SKM-1 (cell line): ENCODE data around the gene PIGR.

Experiments used
- DNase-seq: peaks from one replicate; lab custom pipeline; 2025; ENCODE audit not compliant: unreplicated experiment; lab: John Stamatoyannopoulos, UW

PIGR gene

DNA sequence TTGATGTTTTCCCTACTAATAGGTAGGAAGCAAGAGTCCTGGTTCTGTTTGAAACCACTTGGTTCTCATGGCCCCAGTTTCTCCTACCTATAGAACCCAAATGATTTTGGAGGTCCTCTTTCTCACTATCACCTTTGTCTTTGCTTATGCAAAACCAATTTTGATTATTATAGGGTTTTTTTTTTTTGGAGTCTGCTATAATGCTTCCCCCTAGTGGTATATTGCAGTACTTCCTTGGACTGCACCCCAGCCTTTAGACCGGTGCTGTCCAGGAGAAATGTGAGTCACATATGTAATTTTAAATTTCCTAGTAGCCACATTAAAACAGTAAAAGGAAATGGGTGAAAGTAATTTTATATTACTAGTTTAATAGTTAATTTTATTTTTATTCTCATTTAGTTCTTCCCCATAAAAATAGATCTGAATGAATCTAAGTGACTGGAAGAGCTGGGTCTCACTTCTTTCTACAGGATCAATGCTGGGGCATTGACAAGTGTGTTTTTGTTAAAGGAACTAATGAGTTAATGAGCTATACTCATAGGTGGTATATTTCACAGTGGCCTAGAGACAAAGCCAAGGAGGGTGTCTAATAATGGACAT, 35.1 kb downstream of the PIGR start:
- peak; percentile 57 for DNase-seq

GRCh38 chr1:206909883-206910318, 36.4 kb downstream of the PIGR start:
- no peak for DNase-seq

GRCh38 chr1:206909161-206909882, 36.9 kb downstream of the PIGR start:
- DNase-seq: no peak

GRCh38 chr1:206908038-206908437, 38.2 kb downstream of the PIGR start:
- DNase-seq: no peak

- DNase-seq: no peak
These were observed 38.8 kb downstream of the PIGR start for GRCh38 chr1:206907304-206907991.

- no peak for DNase-seq
These were observed 40.7 kb downstream of the PIGR start for GRCh38 chr1:206905295-206906164.

- no peak for DNase-seq
These were observed 41.7 kb downstream of the PIGR start for GRCh38 chr1:206904423-206905142.

DNA sequence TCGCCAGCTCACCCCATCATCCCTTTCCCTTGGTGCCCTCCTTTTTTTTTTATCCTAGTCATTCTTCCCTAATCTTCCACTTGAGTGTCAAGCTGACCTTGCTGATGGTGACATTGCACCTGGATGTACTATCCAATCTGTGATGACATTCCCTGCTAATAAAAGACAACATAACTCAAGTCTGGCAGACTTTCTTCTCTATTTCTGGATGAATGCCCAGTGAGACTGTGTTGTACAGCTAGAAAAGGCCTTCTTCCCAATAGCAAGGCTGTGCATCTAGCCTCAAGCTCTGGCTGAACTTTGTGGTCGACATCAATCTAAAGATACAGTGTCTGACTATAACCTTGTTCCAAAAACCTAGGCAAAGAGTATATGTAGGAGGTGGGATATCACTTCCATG, 42.6 kb downstream of the PIGR start:
- DNase-seq: no peak

- no peak for DNase-seq
These were observed 43.6 kb downstream of the PIGR start for GRCh38 chr1:206902702-206903101.

DNA sequence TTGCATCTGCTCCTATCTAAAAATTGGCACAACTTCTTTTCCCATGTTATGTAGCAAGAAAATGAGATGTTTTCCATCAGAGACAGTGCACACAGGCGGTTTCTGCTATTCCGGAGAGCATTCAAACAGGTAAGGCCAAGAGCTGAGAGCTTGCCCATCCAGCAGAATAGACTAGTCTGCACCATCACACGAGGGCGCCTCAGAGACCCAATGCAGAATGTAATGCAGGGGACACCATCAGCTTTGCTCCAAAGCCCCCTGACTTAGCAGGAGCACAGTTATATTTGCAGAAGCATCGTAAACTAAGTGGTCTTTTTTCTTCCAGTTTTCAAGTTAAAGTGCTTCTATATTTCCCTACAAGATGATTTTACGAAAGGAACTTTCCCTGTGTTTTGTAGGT, 44.3 kb downstream of the PIGR start:
- no peak for DNase-seq

GRCh38 chr1:206900149-206900548, 46.1 kb downstream of the PIGR start:
- no peak for DNase-seq

DNA sequence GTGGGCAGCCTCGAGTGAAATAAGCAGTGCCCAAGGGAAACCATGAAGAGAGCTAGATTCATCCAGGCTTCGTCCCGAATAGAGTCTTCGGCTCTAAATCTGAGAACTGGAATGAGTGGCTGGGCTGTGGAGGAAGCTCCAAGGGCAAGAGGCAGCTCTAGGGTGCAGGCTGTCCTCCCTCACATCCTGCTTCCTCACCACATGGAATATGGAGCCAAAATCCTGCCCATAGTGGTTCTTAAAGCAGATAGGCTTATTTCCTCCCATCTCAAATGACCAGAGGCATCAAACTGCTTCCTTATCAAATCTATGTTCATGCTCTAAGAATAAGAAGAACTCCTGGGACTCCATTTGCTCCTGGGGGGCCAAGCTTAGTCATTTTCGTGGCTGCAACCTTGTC, 46.5 kb downstream of the PIGR start:
- DNase-seq: no peak

DNA sequence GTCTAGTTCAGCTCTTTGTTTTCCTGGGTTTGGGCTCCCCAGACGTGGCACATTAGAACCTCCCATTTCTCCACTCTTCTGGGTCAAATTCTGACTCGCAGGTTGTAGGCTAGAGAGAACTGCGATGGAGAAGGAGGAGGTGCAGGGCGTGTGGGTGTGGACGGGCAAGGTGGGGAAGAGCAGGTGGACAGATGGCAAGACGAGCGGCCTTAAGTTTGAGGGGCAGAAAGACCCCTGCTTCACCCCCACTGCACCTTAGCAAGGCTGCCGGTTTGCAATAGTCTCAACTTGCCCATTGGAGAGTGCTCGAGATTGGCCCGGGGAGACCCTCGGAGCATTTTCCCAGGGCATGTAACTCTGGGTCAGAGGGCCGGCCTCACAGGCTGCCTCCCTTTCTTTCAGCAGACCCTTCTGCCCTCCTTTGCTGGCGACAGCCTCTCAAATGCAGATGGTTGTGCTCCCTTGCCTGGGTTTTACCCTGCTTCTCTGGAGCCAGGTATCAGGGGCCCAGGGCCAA, 47.3 kb downstream of the PIGR start:
- DNase-seq: no peak

- DNase-seq: no peak
These were observed 48.0 kb downstream of the PIGR start for GRCh38 chr1:206898089-206898914.

- DNase-seq: no peak
These were observed 49.1 kb downstream of the PIGR start, which contains the start of gene IL24 for GRCh38 chr1:206897175-206897574. Gene IL24, plus strand, starts transcription at chr1:206897443. Its CDS starts 390 bp downstream, at chr1:206897833.

- DNase-seq: no peak
These were observed 50.0 kb downstream of the PIGR start for GRCh38 chr1:206896261-206896660.

GRCh38 chr1:206895837-206896242, 50.4 kb downstream of the PIGR start:
- DNase-seq: no peak

GRCh38 chr1:206895325-206895724, 50.9 kb downstream of the PIGR start:
- no peak for DNase-seq

DNA sequence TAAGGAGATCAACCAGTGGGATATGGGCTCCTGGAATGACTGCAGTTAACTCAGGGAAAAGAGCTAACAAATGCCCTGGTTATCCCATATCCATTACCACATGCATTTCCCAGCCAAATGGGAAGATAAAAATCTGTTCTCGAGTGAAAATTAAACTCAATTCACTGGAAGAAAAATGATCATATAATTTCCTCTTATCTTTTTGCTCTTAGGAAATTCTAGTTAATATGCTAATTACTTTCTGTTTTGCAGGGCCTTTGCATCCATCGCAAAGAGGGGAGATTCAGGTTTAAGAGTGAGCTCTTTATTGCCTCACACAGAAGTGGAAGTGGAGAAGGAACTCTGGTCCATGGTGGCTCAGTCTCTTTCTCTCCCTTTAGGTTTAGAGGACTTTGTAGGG, 52.9 kb downstream of the PIGR start:
- DNase-seq: no peak
